ENCODE data around the gene DAB2IP.

GRCh38 chr9:121700832-121701419 lies 49.5 kb downstream of the DAB2IP start:
- TF ChIP-seq CTCF (IDR thresholded peaks at IDR 0.05; ENCODE audit: borderline replicate concordance, extremely low read depth, low read length, poor library complexity, severe bottlenecking) (no peak), EZH2 (IDR thresholded peaks at IDR 0.05; ENCODE audit: borderline replicate concordance, low read depth, low read length, severe bottlenecking) (no peak)

Data from DND-41 (cell line).